ENCODE measurements around the gene DPP10.
"Not testable (repeated sequence)": the region's sequence is repeated elsewhere in the genome, so short reads cannot be mapped to it uniquely, and the experiment has no call there.

GRCh38 chr2:115004321-115004720, 561.9 kb downstream of the DPP10 start:
- TF ChIP-seq POLR2AphosphoS5 (IDR thresholded peaks at IDR 0.05; ENCODE audit: low read depth, low read length); CTCF (IDR thresholded peaks at IDR 0.05); SIN3A (IDR thresholded peaks at IDR 0.05; ENCODE audit: borderline replicate concordance, insufficient read depth, low read depth, low read length): not testable (repeated sequence)
